GM12878 (cell line): Measurements from ENCODE around the gene ATP6V0A1. TPM values are rescaled to one million over a fixed set of nuclear protein-coding genes. Genes with fewer than 3 reads are reported as not detected.

Experiments used
- BACH1 ChIP-seq: fragments of 450-650 bp; IDR thresholded peaks from 2 replicates; pipeline ENCODE4 v1.6.1; 2017; ENCODE audit warnings: mild to moderate bottlenecking, borderline replicate concordance
- BHLHE40 ChIP-seq, 2 experiments: fragments of 450-650 bp in 1 of 2; IDR thresholded peaks; 2 replicates each; pipeline ENCODE4 v1.6.1; 2011 to 2017; ENCODE audit warnings: low read depth in 2 of 2, borderline replicate concordance in 1 of 2, improper control_type of control experiment in 1 of 2, low read length in 1 of 2, mild to moderate bottlenecking in 1 of 2
- CBX3 ChIP-seq: fragments of 200-600 bp; sonication (generic); IDR thresholded peaks from 2 replicates; pipeline ENCODE4 v1.6.1; 2016; ENCODE audit warnings: low read depth, borderline replicate concordance
- CHD2 ChIP-seq: IDR thresholded peaks from 2 replicates; pipeline ENCODE4 v1.6.1; 2011; ENCODE audit warnings: low read depth, low read length, improper control_type of control experiment, borderline replicate concordance
- CTCF ChIP-seq, 3 experiments: IDR thresholded peaks in 2 of 3; conservative IDR thresholded peaks in 1 of 3; 2 replicates each; pipeline ENCODE4 v1.5.1; 2011; ENCODE audit warnings: low read depth in 3 of 3, low read length in 3 of 3, mild to moderate bottlenecking in 3 of 3, control low read depth in 2 of 3, moderate library complexity in 2 of 3, inconsistent platforms in 1 of 3, mixed read lengths in 1 of 3; ENCODE audit not compliant: control insufficient read depth in 2 of 3, insufficient read depth in 1 of 3; ENCODE audit errors: extremely low read depth in 1 of 3
- EGR1 ChIP-seq, 2 experiments: IDR thresholded peaks; 1 replicate in 1 of 2; 2 replicates in 1 of 2; pipeline ENCODE4 v1.6.1; 2011 to 2012; ENCODE audit warnings: low read depth in 2 of 2, low read length in 2 of 2, borderline replicate concordance in 1 of 2, mild to moderate bottlenecking in 1 of 2, moderate library complexity in 1 of 2
- EP300 ChIP-seq, 2 experiments: fragments of 150-350 bp in 1 of 2; IDR thresholded peaks; 2 replicates each; pipeline ENCODE4 v1.6.1; 2011 to 2012; ENCODE audit warnings: low read depth in 2 of 2, low read length in 2 of 2, borderline replicate concordance in 1 of 2, improper control_type of control experiment in 1 of 2, inconsistent platforms in 1 of 2; ENCODE audit not compliant: control insufficient read depth in 1 of 2
- ETV6 ChIP-seq, 2 experiments: fragments of 450-650 bp in 1 of 2; IDR thresholded peaks in 1 of 2; conservative IDR thresholded peaks in 1 of 2; 2 replicates each; pipeline ENCODE4 v1.6.1; 2014; ENCODE audit warnings: antibody characterized with exemption in 1 of 2, borderline replicate concordance in 1 of 2, low read depth in 1 of 2, mild to moderate bottlenecking in 1 of 2, moderate library complexity in 1 of 2
- HDGF ChIP-seq: fragments of 450-650 bp; IDR thresholded peaks from 2 replicates; pipeline ENCODE4 v1.6.1; 2016; ENCODE audit warnings: antibody characterized with exemption
- IKZF1 ChIP-seq: fragments of 450-650 bp; conservative IDR thresholded peaks from 2 replicates; pipeline ENCODE4 v1.6.1; 2017; ENCODE audit warnings: antibody characterized with exemption, mild to moderate bottlenecking
- IRF5 ChIP-seq: fragments of 450-650 bp; IDR thresholded peaks from 2 replicates; pipeline ENCODE4 v1.6.1; 2017; ENCODE audit warnings: borderline replicate concordance
- JUND ChIP-seq: IDR thresholded peaks from 2 replicates; pipeline ENCODE4 v1.6.1; 2012; ENCODE audit warnings: low read depth, mild to moderate bottlenecking, low read length, improper control_type of control experiment, moderate library complexity
- MYB ChIP-seq: fragments of 150-350 bp; IDR thresholded peaks from 2 replicates; pipeline ENCODE4 v1.6.1; 2014; ENCODE audit warnings: mild to moderate bottlenecking, low read depth, low read length, borderline replicate concordance
- NRF1 ChIP-seq: conservative IDR thresholded peaks from 2 replicates; pipeline ENCODE4 v1.6.1; 2011; ENCODE audit warnings: mild to moderate bottlenecking, low read depth, low read length, improper control_type of control experiment
- RUNX3 ChIP-seq: IDR thresholded peaks from 2 replicates; pipeline ENCODE4 v1.6.1; 2012; ENCODE audit warnings: low read length, inconsistent platforms
- SMAD5 ChIP-seq: IDR thresholded peaks from 2 replicates; pipeline ENCODE4 v1.6.1; 2016; ENCODE audit warnings: antibody characterized with exemption, low read depth
- SMARCA5 ChIP-seq: fragments of 450-650 bp; IDR thresholded peaks from 2 replicates; pipeline ENCODE4 v1.6.1; 2017; ENCODE audit warnings: mild to moderate bottlenecking
- SPI1 ChIP-seq: IDR thresholded peaks from 2 replicates; pipeline ENCODE4 v1.6.1; 2011; ENCODE audit warnings: low read depth, mild to moderate bottlenecking, low read length, moderate library complexity, borderline replicate concordance; ENCODE audit not compliant: insufficient read depth
- ZNF207 ChIP-seq: fragments of 450-650 bp; IDR thresholded peaks from 2 replicates; pipeline ENCODE4 v1.6.1; 2014; ENCODE audit warnings: antibody characterized with exemption, mild to moderate bottlenecking, borderline replicate concordance
- ZNF592 ChIP-seq: fragments of 450-650 bp; IDR thresholded peaks from 2 replicates; pipeline ENCODE4 v1.6.1; 2017; ENCODE audit warnings: mild to moderate bottlenecking, moderate library complexity
- ZNF622 ChIP-seq: fragments of 450-650 bp; IDR thresholded peaks from 2 replicates; pipeline ENCODE4 v1.6.1; 2017; ENCODE audit warnings: mild to moderate bottlenecking, inconsistent platforms
- polyA plus RNA-seq, 11 experiments: library from polyadenylated mRNA; depleted of rRNA in 4 of 11; unstranded in 6 of 11; stranded (reverse) in 5 of 11; fragments of >200 nt; fragmentation: Nextera tagmentation in 4 of 11; fragmentation: Illumina TruSeq in 1 of 11; extraction: Ambion mirVana in 4 of 11; extraction: Trizol in 1 of 11; gene quantifications; 1 replicate in 1 of 11; 2 replicates in 10 of 11; pipeline versions ENCODE4 v1.2.1 to v1.2.3, GENCODE V29; 2011 to 2016; ENCODE audit warnings: inconsistent platforms in 2 of 11, missing spikeins in 2 of 11, low read depth in 1 of 11
- total RNA-seq, 4 experiments: library from RNA; depleted of rRNA in 3 of 4; stranded (reverse); fragments of >200 nt in 3 of 4; fragmentation: Illumina TruSeq in 1 of 4; extraction: Trizol in 1 of 4; gene quantifications; 2 replicates each; pipeline versions ENCODE4 v1.2.1 to v1.2.3, GENCODE V29; 2013 to 2021
- TF ChIP-seq, protein P1 (sequence below): fragments of 450-650 bp; IDR thresholded peaks from 2 replicates; pipeline ENCODE4 v1.6.1; 2014; ENCODE audit warnings: mild to moderate bottlenecking

ATP6V0A1 gene
- total and polyA plus RNA-seq, 10 of the 15 experiments (the other 5 are each of a cell fraction or from before 2014, with no cell fraction given) = 3.0 to 76.6 (median 30.9) TPM

- TF ChIP-seq ZNF592 = 0 out of 2 replicates have a peak, but pooled peaks have one; percentile 47
- TF ChIP-seq ETV6 (conservative IDR thresholded peaks at IDR 0.05 in 1 of 2, IDR thresholded peaks at IDR 0.05 in 1 of 2; ENCODE audit: borderline replicate concordance in 1 of 2, low read depth in 1 of 2) = no peak
- TF ChIP-seq ZNF622 = no peak
- TF ChIP-seq IRF5 = no peak
- no peak for TF ChIP-seq MYB
- TF ChIP-seq ZNF207 = no peak
- TF ChIP-seq HDGF = no peak
- TF ChIP-seq, protein P1, sequence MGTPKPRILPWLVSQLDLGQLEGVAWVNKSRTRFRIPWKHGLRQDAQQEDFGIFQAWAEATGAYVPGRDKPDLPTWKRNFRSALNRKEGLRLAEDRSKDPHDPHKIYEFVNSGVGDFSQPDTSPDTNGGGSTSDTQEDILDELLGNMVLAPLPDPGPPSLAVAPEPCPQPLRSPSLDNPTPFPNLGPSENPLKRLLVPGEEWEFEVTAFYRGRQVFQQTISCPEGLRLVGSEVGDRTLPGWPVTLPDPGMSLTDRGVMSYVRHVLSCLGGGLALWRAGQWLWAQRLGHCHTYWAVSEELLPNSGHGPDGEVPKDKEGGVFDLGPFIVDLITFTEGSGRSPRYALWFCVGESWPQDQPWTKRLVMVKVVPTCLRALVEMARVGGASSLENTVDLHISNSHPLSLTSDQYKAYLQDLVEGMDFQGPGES = no peak
- peak; percentile 34; the same call in 1 of the 2 replicates for TF ChIP-seq SPI1
- peak; percentile 21 to 40; a peak in 1 of 4 replicates for TF ChIP-seq BHLHE40 (IDR thresholded peaks at IDR 0.05; ENCODE audit: borderline replicate concordance in 1 of 2, low read depth in 2 of 2, low read length in 1 of 2)
- TF ChIP-seq CBX3 = no peak
- no peak for TF ChIP-seq EP300 (IDR thresholded peaks at IDR 0.05; ENCODE audit: borderline replicate concordance in 1 of 2, control insufficient read depth in 1 of 2, low read depth in 2 of 2, low read length in 2 of 2)
- TF ChIP-seq EGR1 (IDR thresholded peaks at IDR 0.05; ENCODE audit: borderline replicate concordance in 1 of 2, low read depth in 2 of 2, low read length in 2 of 2) = no peak
- TF ChIP-seq SMAD5 = no peak
- TF ChIP-seq BACH1 = peak; percentile 39; the same call in 1 of the 2 replicates
- TF ChIP-seq JUND = no peak
- TF ChIP-seq SMARCA5 = peak; percentile 77; the same call in 1 of the 2 replicates
- peak; percentile 47; the same call in 1 of the 2 replicates for TF ChIP-seq CHD2
- TF ChIP-seq RUNX3 = peak; percentile 18; the same call in 1 of the 2 replicates
- no peak for TF ChIP-seq NRF1
- 0 out of 2 replicates have a peak, but pooled peaks have one; percentile 14 for TF ChIP-seq IKZF1
- TF ChIP-seq CTCF (IDR thresholded peaks at IDR 0.05 in 2 of 3, conservative IDR thresholded peaks at IDR 0.05 in 1 of 3; ENCODE audit: control insufficient read depth in 2 of 3, extremely low read depth in 1 of 3, insufficient read depth in 1 of 3, low read depth in 3 of 3, low read length in 3 of 3) = peak; percentile 93 to 98 (median 98); a peak in 5 of 6 replicates
These were observed 58.8 kb downstream of the ATP6V0A1 start (continued) for GRCh38 chr17:42517516-42517915.
